EL (cell line): Measurements from ENCODE around the gene SMAD3.

Experiments
- DNase-seq: peaks from one replicate; pipeline ENCODE4 v3.0.0-alpha.2; 2016

Gene SMAD3

GRCh38 chr15:67185621-67186225, 120.3 kb downstream of the SMAD3 start:
- DNase-seq: no peak

DNA sequence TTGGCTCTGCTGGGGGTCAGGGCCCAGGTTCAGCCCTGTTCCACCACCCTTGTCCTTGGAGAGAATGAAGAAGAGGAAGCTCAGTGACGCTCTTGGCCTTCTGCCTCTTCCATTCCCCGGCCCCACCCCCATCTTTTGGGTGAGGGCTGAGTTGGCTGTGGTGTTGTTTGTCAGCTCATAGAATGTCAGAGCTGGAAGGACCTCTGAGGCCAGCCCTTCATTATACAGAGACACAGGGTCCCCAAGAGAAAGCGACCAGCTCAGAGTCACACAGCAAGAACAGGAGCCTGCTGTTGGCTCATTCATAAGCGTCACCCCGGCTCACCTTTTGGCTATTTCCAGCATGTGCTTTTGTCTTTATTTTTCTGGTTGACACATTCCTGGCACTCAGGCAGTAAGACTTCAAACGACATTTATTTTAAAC, 120.8 kb downstream of the SMAD3 start:
- DNase-seq: no peak

DNA sequence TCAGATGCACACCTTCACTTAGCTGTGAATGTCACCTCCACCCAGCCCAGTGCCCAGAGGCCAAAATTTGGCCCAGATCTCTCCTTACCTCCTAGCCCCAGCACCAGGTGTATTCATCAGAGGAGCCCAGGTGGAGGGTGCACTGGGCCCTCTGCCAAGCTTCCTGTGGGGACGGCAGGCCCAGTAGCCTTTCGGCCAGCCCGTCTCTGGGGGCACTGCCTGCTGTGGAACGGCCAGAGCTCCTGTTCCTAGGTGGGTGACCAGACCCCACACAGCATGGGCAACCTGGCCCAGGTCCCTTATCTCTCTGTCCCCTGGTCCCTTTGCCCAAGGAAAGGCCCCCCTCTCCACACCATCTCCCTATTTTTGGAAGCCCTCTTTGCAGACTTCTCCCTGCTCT, 121.3 kb downstream of the SMAD3 start:
- DNase-seq: no peak

DNA sequence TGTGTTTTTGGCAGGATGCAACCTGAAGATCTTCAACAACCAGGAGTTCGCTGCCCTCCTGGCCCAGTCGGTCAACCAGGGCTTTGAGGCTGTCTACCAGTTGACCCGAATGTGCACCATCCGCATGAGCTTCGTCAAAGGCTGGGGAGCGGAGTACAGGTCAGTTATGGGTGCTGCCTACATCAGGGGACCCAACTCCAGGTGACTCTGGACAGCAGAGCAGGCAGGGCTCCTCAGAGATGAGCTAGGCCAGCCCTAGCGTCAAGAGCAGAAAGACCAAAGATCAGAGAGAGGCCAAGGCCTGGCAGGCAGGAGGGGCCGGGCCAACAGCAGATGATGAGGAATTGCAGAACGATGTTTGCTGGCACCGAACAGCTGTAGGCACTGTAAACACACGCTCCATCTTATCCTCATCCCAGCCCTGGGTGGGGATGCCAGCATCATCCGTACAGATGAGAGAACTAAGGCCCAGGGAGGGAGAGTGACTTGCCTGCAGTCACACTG, 122.0 kb downstream of the SMAD3 start:
- DNase-seq: no peak

- DNase-seq: peak; percentile 70
Measured at GRCh38 chr15:67188551-67189218, 123.3 kb downstream of the SMAD3 start.

DNA sequence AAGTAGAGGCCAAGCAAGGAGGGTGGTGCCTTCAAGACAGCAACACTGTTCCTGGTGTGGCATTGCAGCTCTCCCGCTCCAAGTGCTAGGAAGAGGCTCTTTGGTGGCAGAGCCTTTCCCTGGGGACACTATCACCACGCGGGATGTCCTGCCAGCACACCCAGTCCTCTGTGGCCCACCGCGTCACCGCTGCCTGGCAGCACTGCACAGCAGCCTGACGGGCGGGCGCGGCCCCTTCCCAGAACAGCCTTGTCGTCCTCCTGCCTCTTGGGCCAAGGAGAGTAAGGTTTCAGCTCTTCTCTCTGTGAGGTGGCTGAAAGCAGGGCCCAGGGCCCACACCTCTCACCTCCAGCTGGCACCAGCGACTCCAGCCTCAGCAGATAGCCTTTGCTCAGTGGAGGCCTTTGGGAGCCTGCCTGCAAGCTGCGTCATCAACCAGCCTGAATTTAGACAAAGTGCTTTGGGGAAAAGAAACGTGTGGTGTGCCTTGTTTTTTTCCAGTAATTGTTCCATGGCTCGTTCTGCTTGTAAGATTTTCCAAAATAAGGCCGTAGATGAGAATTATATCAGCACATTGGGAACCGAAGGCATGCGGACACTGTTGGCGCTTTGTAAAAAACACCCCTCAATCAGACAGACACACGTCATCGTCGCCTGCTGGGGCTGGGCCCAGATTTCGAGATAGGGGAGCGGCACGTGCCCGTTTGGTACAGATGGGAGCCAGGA, 124.1 kb downstream of the SMAD3 start:
- no peak for DNase-seq

GRCh38 chr15:67190326-67190725, 124.9 kb downstream of the SMAD3 start:
- no peak for DNase-seq

- DNase-seq: no peak
Measured at GRCh38 chr15:67190813-67191212, 125.4 kb downstream of the SMAD3 start.

- no peak for DNase-seq
Measured at GRCh38 chr15:67192185-67192820, 126.9 kb downstream of the SMAD3 start.

DNA sequence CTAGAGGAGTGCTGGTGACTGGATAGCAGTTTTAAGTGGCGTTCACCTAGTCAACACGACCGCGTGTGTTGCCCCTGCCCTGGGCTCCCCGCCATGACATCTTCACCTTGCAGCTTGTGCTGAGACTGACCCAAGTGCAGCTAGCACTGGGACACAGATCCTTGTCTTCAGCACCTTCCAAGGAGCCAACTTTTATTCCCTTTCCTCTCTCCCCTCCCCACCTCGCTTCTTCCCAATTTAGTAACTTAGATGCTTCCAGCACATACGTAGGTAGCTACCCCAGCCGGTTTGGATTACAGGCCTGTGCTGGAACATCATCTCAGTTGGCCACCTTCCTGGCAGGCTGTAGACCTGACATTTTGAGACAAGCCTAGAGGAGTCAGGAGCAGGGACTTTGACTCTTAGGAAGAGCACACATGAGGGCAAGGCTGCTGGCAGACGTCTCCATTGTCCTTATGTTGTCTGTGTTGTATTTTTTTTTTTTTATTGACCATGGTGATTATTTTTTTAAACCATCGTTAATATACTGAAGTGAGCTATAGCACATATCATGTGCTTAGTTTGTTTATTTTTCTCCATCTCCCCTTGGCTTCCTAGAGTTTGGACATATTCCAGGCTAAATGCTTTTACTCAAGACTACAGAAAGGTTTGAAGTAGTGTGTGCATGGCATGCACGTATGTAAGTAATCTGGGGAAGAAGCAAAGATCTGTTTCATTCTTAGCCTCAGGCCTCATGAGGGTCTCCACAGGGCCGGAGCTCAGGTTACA, 128.0 kb downstream of the SMAD3 start:
- no peak for DNase-seq

DNA sequence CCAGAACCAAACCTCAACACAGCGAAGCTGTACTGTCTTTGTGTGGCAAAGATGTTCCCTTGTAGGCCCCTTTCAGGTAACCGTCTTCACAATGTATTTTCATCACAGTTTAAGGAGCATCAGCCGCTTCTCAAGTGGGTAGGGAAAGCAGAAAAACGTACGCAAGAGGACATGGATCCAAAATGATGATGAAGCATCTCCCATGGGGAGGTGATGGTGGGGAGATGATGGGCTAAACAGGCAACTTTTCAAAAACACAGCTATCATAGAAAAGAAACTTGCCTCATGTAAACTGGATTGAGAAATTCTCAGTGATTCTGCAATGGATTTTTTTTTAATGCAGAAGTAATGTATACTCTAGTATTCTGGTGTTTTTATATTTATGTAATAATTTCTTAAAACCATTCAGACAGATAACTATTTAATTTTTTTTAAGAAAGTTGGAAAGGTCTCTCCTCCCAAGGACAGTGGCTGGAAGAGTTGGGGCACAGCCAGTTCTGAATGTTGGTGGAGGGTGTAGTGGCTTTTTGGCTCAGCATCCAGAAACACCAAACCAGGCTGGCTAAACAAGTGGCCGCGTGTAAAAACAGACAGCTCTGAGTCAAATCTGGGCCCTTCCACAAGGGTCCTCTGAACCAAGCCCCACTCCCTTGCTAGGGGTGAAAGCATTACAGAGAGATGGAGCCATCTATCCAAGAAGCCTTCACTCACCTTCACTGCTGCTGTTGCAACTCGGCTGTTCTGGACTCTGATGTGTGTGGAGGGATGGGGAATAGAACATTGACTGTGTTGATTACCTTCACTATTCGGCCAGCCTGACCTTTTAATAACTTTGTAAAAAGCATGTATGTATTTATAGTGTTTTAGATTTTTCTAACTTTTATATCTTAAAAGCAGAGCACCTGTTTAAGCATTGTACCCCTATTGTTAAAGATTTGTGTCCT, 129.0 kb downstream of the SMAD3 start:
- DNase-seq: no peak

DNA sequence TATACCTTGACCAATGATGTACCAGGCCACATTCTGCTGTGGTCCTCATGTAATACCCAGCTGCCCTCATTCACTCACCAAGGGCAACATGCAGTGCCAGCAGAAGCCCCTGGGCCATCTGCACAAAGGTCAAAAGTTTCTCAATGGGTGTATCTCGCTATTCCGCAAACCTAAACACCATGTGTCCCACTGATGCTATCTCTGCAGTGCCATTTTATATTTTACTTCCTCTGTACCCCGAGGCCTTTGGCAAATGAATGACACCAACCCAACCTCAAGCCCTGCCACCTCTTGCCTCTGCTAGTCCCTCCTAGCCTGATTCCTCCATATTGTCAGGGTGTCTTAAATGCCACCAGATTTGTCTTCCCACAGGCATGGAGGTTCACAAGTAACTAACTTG, 129.9 kb downstream of the SMAD3 start:
- no peak for DNase-seq

DNA sequence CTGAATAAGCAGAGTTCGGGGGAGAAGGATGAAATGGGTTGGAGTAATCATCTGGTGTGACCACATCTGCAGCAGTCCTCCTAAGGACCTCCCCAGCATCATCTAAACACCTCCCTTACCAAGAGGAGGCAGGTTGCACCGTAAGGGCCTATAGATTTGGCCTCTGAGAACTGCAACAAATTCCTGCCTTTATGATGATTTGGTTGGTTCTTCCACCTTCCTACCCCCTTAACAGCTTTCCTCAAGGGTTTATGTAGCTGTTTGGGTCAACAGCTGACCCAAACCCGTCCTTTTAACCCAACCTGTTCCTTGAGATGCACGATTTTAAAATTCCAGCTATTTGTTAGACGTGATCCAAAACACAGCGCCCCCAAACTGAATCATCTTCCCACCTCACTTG, 130.8 kb downstream of the SMAD3 start:
- DNase-seq: no peak

GRCh38 chr15:67196672-67197363, 131.4 kb downstream of the SMAD3 start:
- peak; percentile 85 for DNase-seq

- DNase-seq: no peak
Measured at GRCh38 chr15:67197364-67197695, 131.9 kb downstream of the SMAD3 start.

DNA sequence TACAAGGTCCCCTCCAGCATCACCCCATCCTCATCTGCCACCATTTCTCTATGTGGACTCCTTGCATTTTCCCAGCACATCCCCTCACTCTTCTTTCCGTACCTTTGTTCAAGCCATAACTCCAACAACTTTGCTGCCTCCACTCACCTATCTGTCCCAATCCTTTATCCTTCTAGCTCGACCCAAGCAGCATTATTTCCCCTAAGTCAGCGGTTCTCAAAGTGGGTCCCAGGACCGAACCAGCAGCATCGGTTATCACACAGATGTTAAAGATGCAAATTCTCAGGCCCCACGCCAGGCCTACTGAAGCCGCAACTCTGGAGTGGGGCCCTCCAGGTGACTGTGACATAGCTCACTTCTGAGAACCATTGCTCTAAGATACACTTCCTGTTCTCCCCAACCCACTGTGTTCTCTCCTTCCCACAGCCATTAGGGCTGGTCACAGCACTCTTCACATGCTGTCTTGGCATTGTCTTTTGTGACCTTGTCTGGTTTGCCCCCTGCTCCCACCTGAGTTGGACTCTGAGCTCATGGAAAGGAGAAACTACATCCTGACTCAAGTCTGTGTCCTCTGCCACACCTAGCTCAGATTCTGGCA, 132.9 kb downstream of the SMAD3 start:
- no peak for DNase-seq

DNA sequence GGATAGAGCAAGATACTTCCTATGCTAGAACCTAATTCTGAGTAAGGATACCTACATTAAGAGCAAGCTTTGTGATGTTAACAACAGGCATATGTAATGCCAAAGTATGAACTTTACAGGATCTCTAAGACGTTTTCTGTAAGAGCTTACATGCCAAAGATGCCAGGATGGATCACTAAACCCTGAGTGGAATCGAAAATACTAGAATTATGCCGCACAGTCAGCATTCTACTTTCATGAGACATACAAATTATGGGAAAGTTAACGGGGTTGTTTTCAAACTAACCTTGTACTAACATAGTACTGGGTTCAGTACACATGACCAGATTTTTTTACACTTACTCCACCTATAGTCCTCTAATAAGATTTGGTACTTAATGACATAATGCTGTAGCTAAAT, 134.0 kb downstream of the SMAD3 start:
- peak; percentile 31 for DNase-seq

DNA sequence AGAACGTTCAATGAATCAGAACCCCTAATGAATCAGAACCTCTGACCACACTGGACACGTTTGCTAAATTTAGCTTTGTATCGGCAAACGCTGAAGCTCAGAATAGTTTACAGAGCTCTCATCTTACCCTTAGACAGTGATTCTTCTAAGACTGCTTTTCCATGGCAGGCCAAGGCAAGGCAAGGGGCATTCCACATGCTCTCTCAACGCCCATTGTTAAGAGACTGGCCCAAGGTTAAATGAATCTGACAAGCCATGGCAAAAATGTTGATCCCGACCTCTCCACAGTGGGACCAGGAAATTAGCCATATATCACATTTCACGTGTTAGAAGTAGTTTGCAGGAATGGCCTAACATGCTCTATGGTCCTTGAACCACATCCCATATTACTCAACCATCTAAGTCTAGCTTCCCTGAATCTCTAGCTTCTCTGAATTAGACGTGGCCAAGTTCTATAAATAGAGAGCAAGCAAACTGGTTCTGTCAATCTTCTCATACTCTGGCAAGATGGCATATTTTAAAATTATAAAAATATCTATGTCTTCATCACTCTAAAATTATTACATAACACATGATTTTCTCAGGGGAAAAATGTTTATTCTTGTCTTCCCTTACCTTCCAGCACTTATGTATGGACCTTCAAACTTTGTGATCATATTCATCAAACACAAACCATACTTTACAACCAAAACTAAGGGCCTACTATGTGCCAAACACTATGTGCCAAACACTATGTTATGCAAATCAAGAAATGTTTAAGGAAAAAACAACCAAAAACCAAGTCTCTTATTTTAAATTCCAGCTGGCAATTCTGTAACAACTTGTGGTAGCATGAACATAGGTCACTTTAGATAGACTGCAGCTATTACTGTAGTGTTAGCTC, 134.7 kb downstream of the SMAD3 start:
- peak; percentile 27 for DNase-seq

GRCh38 chr15:67201136-67201535, 135.7 kb downstream of the SMAD3 start:
- DNase-seq: peak; percentile 36

GRCh38 chr15:67202091-67202490, 136.7 kb downstream of the SMAD3 start:
- DNase-seq: no peak
